Measurements from ENCODE around the gene ACSS1.

Gene ACSS1

DNA sequence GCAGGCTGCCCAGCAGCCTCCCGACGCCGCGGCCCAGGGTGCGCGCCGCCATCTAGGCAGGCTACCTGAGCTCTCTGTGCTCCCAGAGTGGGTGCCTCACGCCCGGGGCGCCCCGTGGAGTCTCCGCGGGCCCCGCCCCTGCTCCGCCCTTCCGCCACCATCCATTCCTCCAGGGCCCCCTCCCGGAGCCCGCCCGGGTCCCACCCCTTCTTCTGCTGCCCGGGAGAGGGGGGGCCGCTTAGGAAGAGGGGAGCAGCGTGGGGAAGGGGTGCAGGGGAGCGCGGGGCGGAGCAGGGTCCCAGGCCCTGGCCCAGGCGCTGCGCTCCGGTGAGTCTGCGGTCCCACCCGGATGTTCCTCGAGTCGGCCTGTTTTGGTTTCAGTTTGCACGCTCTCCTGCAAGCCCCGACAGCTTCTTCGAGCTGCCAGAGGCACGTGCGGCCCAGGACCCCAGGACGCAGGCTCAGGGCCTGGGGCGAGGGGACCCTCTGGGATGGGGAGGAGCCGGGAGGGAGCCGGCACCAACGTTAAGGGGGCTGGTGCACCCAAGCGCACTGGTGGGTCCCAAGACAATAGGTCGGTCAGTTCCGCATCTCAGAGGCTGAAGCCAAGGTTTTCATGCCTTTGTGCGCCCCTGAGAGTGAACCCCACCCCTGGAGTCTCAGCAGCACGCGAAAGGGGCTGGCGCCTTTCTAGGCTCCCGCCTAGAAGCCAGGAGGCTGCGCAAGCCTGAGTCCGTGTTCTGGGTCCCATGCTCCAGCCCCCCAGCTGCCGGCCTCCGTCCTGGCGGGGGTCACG lies at the start of gene ACSS1:
TSS of gene ACSS1 (minus strand) at position 89 of the 796 bp plus-strand sequence. CDS start at position 52, 37 bp downstream.
- DNase-seq (ENCODE audit: low read depth in 2 of 2) = peak; percentile 40 to 45

DNA sequence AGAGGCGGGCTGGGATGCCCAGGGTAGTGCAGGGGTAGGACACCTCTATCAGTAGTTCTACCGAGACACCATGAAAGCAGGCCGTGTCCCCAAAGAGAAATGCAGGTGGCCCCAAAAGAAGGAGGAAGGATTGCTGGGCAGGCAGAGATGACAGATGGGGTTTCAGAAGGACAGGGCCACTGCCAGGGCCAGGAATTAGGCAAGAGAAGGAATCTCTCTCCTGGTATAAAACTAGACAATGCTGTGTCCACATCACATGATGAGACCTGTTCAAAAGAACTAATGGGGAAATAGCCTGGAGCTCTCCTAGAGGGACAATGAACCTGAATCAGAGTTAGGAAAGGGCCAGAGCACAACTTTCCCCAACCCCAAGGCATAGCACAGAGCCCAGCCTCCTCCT lies 45.6 kb upstream of the ACSS1 start:
- no peak for DNase-seq (ENCODE audit: low read depth in 2 of 2)

DNA sequence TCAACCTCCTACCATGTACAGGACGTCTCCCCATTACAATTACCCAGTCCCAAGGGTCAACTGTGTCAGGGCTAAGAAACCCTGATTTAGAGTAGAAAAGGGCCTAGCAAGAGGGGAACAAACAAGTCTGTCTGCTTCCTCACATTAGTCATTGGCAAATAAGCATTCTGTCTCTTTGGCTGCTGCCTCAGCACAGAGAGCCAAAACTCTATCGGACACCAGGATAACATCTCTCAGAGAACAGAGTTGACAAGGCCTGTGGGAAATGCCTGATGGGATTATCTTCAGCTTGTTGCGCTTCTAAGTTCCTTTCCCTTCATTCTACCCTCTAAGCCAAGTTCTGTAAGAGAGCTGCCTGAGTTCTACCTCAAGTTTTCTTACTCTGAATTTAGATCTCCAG lies 43.0 kb upstream of the ACSS1 start:
- DNase-seq (ENCODE audit: low read depth in 2 of 2) = no peak

DNA sequence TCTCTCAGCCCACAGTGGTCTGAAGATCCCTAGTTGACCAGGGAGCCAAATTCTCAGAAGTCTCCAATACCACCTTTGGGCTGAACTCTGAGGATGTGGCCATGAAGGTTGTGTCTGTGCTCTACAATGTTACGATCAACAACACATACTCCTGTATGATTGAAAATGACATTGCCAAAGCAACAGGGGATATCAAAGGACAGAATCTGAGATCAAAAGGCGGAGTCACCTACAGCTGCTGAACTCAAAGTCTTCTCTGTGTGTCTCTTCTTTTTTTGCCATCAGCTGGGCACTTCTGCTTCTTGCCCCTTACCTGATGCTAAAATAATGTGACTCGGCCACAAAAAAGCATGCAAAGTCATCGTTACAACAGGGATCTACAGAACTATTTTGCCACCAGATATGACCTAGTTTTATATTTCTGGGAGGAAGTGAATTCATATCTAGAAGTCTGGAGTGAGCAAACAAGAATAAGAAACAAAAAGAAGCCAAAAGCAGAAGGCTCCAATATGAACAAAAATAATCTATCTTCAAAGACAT lies 41.7 kb upstream of the ACSS1 start:
- no peak for DNase-seq (ENCODE audit: low read depth in 2 of 2)

DNA sequence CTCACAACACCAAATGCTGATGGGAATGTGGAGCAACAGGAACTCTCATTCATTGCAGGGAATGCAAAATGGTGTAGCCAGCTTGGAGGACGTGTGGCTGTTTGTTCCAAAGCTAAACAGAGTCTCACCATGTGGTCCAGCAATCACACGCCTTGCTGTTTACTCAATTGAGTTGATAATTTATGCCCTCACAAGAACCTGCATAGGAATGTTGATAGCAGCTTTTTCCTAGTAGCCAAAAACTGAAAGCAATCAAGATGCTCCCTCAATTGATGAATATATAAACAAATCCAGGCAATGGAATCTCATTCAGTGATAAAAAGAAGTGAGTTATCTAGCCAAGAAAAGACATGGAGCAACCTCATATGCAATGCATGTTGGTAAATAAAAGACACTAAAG lies 39.6 kb upstream of the ACSS1 start:
- no peak for DNase-seq (ENCODE audit: low read depth in 2 of 2)

DNA sequence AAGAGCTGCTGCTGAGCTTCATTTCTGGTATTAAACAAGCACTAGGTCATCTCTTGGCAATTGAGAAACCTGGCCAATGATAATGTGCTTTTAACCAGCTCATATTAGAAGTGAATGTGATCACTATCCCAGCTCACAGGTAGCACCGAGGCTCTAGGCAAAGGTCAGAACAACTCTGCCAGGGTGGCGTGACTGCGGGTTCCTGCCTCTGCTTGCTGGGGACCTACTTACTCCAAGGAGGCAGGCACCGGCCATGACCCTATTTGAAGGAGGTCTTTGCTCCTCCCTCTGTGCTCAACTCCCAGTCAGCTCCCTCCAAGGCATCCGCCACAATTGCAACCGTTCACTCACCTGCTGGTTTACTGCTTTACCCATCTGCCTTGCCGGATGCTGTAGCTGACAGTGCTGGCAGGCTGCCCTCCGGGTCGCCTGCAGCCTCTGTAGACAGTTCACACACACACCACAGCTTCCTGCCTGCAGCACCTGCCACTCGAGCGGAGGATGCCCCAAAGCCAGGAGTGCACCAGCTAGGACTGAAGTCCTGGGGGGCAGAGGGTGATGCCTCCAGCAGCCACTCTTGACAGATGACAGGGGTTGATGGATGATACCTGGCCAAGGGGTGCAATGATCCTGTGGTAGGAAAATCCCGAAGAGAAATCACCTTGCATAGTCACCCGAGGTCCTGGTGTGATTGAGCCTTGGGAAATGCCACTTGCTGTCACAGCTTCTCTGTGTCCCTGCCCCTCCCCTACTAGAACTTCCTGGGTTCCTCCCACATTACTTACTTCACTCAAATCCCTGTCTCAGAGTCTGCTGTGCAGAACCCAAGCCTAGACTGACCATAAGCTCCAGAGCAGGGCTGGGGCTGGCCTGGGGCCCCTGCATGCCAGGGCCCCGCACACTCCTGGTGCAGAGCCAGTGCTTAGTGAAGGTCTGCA lies 32.8 kb upstream of the ACSS1 start:
- peak; percentile 35 to 40 for DNase-seq (ENCODE audit: low read depth in 2 of 2)

DNA sequence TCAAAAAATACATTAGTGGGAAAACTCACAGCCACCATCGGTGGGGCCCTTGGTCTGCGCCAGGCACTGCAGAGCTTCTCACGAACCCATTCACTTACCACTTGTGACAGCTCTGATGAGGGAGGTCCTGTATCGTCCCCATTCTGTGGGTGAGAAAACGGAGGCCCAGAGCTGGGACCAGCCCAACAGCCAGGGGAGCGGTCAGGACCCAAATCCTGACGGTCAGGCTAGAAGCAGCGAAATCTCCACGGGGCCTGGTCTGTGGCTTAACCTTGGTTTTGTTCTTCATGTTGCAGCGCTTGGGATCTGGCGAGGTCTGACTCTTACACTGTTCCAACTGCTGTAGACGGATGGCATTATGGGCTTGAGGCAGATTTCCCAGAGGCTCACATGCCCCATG lies 31.7 kb upstream of the ACSS1 start:
- no peak for DNase-seq (ENCODE audit: low read depth in 2 of 2)

DNA sequence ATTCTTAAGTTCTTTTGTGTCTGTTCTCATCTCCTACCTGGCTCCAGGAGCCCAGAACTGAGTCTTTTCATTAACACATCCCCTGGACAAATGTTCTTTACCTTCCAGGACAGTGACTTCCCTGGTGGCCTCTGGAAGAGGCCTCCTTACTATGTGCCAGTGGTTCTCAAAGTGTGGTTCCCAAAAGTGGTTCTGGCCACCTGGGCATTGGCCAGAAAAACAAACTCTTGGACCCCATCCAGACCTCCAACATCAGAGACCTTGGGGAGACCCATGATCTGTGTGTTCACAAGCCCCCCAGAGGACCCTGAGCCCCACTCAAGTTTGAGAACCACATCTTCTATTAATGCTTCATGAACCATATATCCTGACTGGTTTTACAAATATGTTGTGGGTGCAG lies 31.2 kb upstream of the ACSS1 start:
- DNase-seq (ENCODE audit: low read depth in 2 of 2) = no peak

DNA sequence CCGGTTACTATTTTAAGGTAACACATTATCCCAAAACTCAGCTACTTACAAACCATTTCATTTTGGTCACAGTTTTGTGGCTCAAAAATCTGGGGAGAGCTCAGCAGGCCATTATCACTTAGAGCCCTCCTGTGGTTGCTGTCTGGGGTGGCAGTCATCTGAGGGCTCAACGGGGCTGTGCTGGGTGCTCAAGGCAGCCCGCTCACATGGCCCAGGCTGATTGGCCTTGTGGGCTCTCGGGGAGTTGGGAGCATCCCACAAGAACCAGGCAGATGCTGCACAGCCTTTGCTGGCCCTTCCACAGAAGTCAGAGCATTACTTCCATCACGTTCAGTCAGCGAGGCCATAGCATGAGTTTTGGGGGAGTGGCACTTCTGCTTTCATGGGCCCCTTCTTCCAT lies 30.3 kb upstream of the ACSS1 start:
- no peak for DNase-seq (ENCODE audit: low read depth in 2 of 2)

DNA sequence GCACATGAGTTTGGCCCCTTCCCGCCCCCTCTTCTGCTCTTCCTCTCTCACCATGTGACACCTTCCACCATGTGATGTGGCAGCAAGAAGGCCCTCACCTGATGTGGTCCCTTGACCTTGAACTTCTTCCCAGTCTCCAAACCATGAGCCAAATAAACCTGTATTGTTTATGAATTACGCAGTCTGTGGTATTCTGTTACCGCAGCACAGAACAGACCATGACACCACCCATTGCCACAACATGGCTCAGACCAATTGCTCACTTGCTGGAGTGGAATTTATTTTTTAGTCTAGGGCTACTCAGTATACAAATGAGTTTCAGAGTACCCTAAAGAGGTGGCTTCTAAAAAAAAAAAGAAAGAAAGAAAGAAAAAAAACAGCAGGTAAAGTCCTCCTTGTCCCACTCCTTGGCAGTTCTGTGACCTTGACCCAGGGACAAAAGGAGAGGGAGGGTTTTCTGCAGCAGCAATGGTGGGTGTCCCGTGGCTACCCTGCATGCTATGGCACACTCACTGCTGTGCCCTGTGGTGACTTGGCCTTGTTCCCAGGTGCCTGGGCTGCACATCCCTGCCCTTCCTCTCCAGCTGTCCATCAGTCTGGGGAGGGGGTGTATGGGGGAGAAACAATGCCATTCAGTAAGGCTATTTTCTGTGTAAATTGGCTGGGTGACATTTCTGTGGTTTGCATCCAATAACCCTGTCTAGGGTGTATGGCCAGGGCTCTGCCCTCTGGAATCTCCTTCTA lies 29.4 kb upstream of the ACSS1 start:
- no peak for DNase-seq (ENCODE audit: low read depth in 2 of 2)

DNA sequence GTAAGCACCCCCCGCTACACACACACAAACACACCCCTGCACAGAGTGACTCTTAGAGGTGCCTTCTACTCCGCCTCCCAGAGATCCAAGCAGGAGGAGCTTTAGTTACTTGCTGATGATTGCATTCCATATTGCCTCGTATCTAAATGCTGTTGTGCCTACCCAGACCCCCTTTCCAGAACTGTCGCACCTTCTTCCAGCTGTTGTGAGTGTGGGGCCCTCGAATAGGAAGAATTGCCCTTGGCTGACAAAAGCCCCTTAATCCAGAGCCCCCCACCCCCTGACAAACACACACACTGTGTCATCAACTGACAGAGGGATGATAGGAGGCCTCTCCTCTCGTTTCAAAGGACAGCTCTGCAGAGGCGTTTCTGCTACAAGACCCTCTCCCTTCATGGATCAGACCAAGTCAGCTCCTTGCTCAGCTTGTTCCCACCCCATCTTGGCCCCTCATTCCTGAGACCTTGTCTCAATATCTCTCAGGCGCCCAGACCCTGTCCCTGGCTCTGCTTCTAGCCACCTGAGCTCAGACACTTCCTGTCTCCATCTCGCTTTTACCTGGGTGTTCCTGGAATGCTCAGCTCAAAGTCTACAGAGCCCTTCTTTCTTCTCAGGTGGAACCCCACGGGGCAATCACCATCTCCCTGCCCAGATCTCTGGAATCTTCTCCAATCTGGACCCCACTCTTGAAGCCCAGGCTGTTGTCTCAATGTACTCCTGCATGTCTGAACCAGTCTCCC lies 28.0 kb upstream of the ACSS1 start:
- DNase-seq (ENCODE audit: low read depth in 2 of 2) = no peak

DNA sequence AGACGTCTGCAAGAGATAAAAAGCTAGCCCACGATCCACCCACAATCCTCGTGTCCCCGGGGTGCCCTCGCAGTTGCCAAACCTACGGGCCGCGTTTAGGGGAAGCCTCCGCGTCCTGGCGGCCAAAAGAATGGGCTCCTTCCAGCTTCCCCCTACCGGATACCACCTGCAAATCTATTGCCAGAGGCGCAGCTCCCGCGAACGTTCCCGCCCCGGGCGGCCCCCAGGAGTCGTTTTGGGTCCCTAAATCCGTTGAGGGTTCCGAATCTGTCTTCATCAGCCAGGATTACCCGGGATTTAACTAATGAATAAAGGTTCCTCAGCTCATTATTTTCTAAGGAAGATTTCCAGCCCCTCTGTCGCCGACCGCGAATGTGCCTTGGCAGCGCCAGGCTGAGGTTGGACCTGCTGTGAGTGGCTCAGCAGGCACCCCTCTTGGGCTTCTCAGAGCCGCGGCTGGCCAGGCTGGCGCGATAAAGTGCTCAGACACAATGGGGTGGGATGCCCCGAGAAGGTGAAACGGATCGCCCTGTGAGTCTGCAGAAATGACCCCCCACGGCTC lies 26.8 kb upstream of the ACSS1 start:
- DNase-seq (ENCODE audit: low read depth in 2 of 2) = no peak

DNA sequence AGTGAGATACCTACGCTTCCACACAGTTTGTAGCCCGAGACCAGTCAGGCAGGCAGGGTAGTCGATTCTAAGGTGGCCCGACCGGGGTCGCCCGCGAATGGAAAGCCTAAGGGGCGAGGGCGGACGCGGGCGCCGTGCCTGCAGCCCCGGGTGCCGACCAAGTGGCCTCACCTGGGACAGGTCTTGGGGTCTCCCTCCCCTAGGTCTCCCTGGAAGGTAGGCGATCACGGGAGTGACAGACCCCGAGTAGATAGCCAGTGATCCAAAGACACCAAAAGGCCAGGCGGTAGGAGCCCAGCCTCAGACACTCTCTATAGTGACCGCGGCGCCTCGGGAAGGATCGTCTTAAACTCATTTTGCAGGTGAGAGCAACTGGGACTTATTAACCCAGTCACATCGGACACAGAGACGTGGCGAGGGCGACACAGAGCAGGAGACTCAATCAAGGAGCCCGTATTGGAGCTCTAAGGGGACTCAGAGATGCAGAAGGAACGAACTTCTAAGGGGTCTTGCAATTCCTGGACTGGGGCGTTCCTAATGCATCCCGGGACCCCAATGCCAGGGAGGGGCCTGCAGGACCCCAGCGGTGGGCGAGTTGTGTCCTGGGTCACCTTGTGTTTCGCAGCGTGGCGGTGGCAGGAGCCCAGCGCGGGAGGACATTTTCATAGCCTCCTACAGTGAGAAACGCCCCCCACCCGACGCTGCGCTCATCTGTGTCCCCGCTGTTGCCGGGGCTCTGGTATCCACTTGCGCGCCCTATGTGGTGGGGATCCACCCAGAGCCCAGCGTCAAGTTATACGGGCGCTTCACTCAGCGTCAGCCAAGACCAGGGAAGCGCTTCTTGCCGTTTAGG lies 26.1 kb upstream of the ACSS1 start:
- no peak for DNase-seq (ENCODE audit: low read depth in 2 of 2)

DNA sequence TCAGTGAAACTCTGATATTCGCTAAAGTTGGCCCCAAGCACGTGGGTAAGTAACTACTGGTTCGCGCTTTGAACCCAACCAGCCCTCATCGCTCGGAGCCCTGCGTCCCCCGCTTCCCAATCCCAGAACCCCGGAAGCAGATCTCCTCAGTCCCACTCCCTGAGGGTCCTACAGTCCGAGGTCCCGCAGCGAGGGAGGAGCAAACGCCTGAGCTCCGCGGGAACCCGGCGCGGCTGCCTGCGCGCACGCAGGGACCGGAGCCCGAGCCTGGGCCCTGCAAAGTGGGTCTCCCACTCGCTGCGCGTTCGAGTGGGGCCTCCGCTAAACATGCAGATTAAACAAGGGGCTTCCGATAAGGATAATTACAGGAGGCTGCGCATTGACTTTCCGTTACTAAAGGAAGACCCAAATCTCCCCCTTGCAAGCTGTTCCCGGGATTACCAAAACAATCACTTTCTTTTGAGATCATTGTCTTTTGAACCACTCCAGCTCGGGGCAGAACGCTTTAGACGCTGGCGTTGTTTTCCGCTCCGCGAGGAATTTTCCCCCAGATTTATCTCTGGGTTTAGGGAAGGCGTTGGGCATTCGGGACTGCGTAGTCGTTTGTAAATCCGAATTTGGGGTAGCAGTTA lies 25.3 kb upstream of the ACSS1 start:
- no peak for DNase-seq (ENCODE audit: low read depth in 2 of 2)

DNA sequence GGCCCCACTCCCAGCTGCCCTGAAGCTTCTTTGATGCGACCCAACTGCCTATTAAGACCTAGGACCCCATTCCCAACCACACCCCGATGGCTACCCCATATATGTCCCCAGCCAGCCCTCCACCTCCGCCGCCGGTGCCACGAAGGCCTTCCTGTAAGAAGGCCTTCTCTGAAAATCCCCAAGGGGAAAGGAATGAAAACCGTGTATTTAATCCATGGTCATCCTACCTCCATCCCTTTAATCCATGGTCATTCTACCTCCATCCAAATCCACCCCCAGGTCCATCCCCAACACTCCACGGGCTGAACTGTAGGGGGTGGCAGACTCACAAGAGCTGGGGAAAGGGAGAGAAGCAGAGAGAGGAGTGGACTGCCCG lies 24.5 kb upstream of the ACSS1 start:
- no peak for DNase-seq (ENCODE audit: low read depth in 2 of 2)

DNA sequence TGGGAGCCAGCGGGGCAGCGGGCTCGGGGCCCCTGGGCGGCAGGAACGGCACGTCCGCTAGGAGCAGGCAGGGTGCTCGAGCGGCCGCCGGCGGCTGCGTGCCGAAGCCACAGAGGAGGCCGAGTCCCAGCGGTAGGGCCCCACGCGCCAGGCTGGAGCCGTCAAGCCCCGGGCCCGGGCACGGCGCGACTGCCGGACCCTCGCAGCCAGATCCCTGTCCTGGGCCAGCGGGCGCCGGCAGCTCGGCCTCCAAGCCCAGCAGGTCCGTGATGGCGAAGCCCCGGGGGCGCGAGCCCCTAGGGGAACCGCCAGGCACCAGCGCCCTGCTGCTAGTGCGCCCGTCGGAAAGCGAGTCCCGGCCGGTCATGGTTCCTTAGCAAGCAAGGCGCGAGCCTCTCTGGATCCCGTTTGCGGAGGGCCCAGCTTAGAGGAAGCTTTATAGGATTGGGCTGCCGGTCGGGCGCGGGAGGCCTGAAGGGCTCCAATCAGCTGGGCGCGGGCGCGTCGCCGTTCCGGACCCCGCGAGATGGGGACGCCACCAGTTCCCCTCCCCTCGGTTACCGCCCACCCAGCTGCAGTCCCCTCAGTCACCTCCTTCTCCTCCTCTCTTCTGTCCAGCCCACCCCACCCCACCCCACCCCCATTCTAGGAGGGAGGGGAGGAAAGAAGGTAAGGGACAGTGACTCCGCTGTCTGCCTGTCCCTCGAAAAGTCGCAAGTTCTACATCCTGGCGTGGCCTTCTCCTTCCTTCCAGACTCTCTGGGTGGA lies 24.0 kb upstream of the ACSS1 start, which contains the start of gene VSX1:
TSS of gene VSX1 (minus strand) at position 412 of the 768 bp plus-strand sequence. CDS start at position 367, 45 bp downstream.
- no peak for DNase-seq (ENCODE audit: low read depth in 2 of 2)

DNA sequence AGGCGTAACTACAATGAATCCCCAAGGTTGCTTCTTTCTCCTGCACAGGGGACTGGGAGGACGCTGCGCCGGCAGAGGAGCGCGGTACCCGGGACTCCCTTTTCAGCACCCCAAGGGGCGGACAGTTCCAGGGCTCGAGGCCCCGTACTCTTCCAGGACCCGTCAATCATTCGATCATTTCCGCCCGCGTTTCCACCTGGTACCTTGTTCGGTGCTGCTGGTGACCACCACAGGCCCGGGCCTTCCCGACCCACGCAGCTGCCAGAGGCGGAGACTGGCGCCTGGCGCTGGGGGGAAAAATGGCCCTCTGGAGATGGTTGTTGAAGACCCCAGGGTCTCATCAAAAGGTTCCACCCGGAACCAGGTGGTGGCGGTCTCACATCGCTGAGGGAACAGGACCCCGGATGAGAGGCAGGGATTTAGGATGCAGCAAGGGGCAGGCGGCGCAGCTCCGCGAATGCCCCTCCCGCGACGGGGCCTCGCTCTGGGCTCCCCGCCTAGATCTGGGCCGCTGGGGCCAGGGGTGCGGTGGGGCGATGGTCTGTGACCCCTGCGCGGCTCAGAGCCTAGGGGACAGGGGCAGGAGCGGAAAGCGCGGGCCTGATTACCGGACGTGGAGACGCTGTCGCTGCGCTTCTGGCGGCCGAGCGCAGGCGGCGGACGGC lies 23.3 kb upstream of the ACSS1 start:
- peak; percentile 27 to 38 for DNase-seq (ENCODE audit: low read depth in 2 of 2)

DNA sequence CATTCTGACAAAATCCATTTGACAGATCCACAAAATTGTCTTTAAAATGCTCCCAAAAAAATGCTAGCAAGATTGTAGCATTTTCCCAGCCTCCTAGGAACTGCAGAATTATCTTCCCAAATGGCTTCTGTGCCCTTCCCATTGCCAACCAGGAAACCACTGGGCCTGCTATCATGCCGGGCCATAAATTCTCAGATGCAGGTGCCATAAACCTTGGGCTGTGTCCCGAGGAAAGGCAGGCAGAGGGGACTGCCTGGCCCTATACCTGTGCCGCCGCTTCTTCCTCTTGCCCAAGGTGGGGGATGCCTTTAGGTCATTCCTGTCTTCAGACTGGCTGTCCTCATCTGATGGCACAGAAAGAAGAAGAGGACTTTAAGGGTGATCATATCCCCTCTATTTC lies 21.2 kb upstream of the ACSS1 start:
- DNase-seq (ENCODE audit: low read depth in 2 of 2) = no peak
